HepG2 (cell line): ENCODE measurements around the gene PCYT2. TPM values are rescaled to one million over a fixed set of nuclear protein-coding genes. Genes with fewer than 3 reads are reported as not detected.

Experiments used
- ATAC-seq: fragments of 200-7000 bp; cut with Tn5 transposase; 3 replicates; pipeline ENCODE4 v1.9.1; 2020; ENCODE audit warnings: mild to moderate bottlenecking, moderate library complexity
- BruUV-seq: library from RNA; stranded (reverse); fragments of 400-500 nt; replicated peaks from 2 replicates; lab custom pipeline; 2021; lab: Mats Ljungman, UMichigan
- CTCF ChIA-PET: fragments of 300-600 bp; formaldehyde crosslinking; extraction: SDS; loops from one replicate; lab custom pipeline; 2021; ENCODE audit warnings: low total read pairs, inconsistent platforms, low intra/inter-chr PET ratio; lab: Yijun Ruan, JAX
- POLR2A ChIA-PET: fragments of 350-600 bp; sonication (Branson Sonifier 250); formaldehyde crosslinking; loops from one replicate; lab custom pipeline; 2020; ENCODE audit warnings: antibody characterized with exemption, inconsistent platforms; lab: Yijun Ruan, JAX
- DNase-seq: peaks from one replicate; pipeline ENCODE4 v3.0.0-alpha.2; 2015; ENCODE audit warnings: low spot score
- FAIRE-seq: peaks from 3 replicates; lab custom pipeline; 2011; peaks lifted over from hg19 to GRCh38; lab: Jason Lieb, UNC
- H2AFZ ChIP-seq: one replicate; pipeline ENCODE4 v1.6.1; 2011; ENCODE audit warnings: low read length, inconsistent platforms
- H3K27ac ChIP-seq: fragments of 300-600 bp; 3 replicates; pipeline ENCODE4 v1.8.0; 2011; ENCODE audit warnings: mixed run types, mild to moderate bottlenecking, mixed read lengths, low read length, inconsistent platforms; ENCODE audit not compliant: insufficient read depth; ENCODE audit errors: extremely low read length
- H3K27me3 ChIP-seq, 2 experiments: fragments of 200-600 bp in 1 of 2; 2 replicates in 1 of 2; 3 replicates in 1 of 2; pipeline versions ENCODE4 v1.6.0 to v1.8.0; 2011; ENCODE audit warnings: low read length in 2 of 2, mild to moderate bottlenecking in 2 of 2, moderate library complexity in 2 of 2, inconsistent platforms in 1 of 2; ENCODE audit not compliant: insufficient read depth in 2 of 2, control insufficient read depth in 1 of 2
- H3K36me3 ChIP-seq, 2 experiments: fragments of 200-600 bp in 1 of 2; replicated peaks in 1 of 2; 2 replicates in 1 of 2; 3 replicates in 1 of 2; pipeline versions ENCODE4 v1.5.1 to v1.8.0; 2011; ENCODE audit warnings: low read length in 2 of 2, inconsistent platforms in 1 of 2; ENCODE audit not compliant: insufficient read depth in 2 of 2, control insufficient read depth in 1 of 2
- H3K4me1 ChIP-seq: 2 replicates; pipeline ENCODE4 v1.5.1; 2012; ENCODE audit warnings: low read length, inconsistent platforms; ENCODE audit not compliant: insufficient read depth
- H3K4me2 ChIP-seq: 2 replicates; pipeline ENCODE4 v1.6.0; 2011; ENCODE audit warnings: low read depth, low read length, inconsistent platforms
- H3K4me3 ChIP-seq, 3 experiments: fragments of 200-600 bp in 1 of 3; sonication (generic), shearing (Covaris generic) in 1 of 3; replicated peaks in 1 of 3; 2 replicates each; pipeline ENCODE4 v1.5.1; 2011 to 2016; ENCODE audit warnings: low read length in 3 of 3, inconsistent platforms in 2 of 3, low read depth in 2 of 3, mild to moderate bottlenecking in 2 of 3, control low read depth in 1 of 3, mixed read lengths in 1 of 3; ENCODE audit not compliant: insufficient read depth in 1 of 3
- H3K79me2 ChIP-seq: one replicate; pipeline ENCODE4 v1.6.1; 2011; ENCODE audit warnings: low read length, inconsistent platforms; ENCODE audit not compliant: insufficient read depth
- H3K9ac ChIP-seq: 2 replicates; pipeline ENCODE4 v1.6.0; 2011; ENCODE audit warnings: mild to moderate bottlenecking, low read depth, low read length, inconsistent platforms; ENCODE audit not compliant: insufficient read depth
- H3K9me3 ChIP-seq: 2 replicates; pipeline ENCODE4 v1.5.1; 2012; ENCODE audit warnings: mild to moderate bottlenecking, low read length
- H4K20me1 ChIP-seq: 2 replicates; pipeline ENCODE4 v1.6.0; 2011; ENCODE audit warnings: inconsistent platforms, mild to moderate bottlenecking, low read length, moderate library complexity; ENCODE audit not compliant: insufficient read depth
- ADNP ChIP-seq: sonication (generic); formaldehyde crosslinking; IDR thresholded peaks from 2 replicates; pipeline ENCODE4 v1.4.0; 2020; ENCODE audit warnings: missing genetic modification reagents
- CENPT ChIP-seq: sonication (generic); formaldehyde crosslinking; IDR thresholded peaks from 2 replicates; pipeline ENCODE4 v1.8.0; 2022; ENCODE audit warnings: low read depth, mild to moderate bottlenecking, moderate library complexity, missing genetic modification reagents
- MED13 ChIP-seq: sonication (generic); formaldehyde crosslinking; IDR thresholded peaks from 2 replicates; pipeline ENCODE4 v1.5.0; 2020; ENCODE audit warnings: missing genetic modification reagents
- NCOR1 ChIP-seq: fragments of 200-600 bp; sonication (generic); IDR thresholded peaks from 2 replicates; pipeline ENCODE4 v1.7.0; 2017; ENCODE audit warnings: antibody characterized with exemption, low read length, borderline replicate concordance
- PITX1 ChIP-seq: sonication (generic); formaldehyde crosslinking; IDR thresholded peaks from 2 replicates; pipeline ENCODE4 v1.5.1; 2020; ENCODE audit warnings: mild to moderate bottlenecking, missing genetic modification reagents
- SETDB1 ChIP-seq: sonication (generic); formaldehyde crosslinking; IDR thresholded peaks from 2 replicates; pipeline ENCODE4 v1.5.1; 2020; ENCODE audit warnings: missing genetic modification reagents, mild to moderate bottlenecking, borderline replicate concordance
- SOX5 ChIP-seq: IDR thresholded peaks from 2 replicates; pipeline ENCODE4 v1.6.1; 2016; ENCODE audit warnings: borderline replicate concordance
- SUZ12 ChIP-seq: fragments of 150-350 bp; IDR thresholded peaks from 2 replicates; pipeline ENCODE4 v1.6.1; 2014; ENCODE audit warnings: low read depth, low read length
- TBL1XR1 ChIP-seq: fragments of 150-350 bp; IDR thresholded peaks from 2 replicates; pipeline ENCODE4 v1.6.1; 2014; ENCODE audit warnings: borderline replicate concordance, low read length; ENCODE audit not compliant: partially characterized antibody
- ZFY ChIP-seq: sonication (generic); formaldehyde crosslinking; IDR thresholded peaks from 2 replicates; pipeline ENCODE4 v1.4.0; 2020; ENCODE audit warnings: missing genetic modification reagents
- ZNF264 ChIP-seq: sonication (generic); formaldehyde crosslinking; IDR thresholded peaks from 2 replicates; pipeline ENCODE4 v1.4.0; 2020; ENCODE audit warnings: missing genetic modification reagents
- ZNF543 ChIP-seq: sonication (generic); formaldehyde crosslinking; IDR thresholded peaks from 2 replicates; pipeline ENCODE4 v1.4.0; 2020; ENCODE audit warnings: mild to moderate bottlenecking, missing genetic modification reagents
- ZNF891 ChIP-seq: sonication (generic); formaldehyde crosslinking; IDR thresholded peaks from 2 replicates; pipeline ENCODE4 v1.5.0; 2020; ENCODE audit warnings: mild to moderate bottlenecking, missing genetic modification reagents
- ZSCAN25 ChIP-seq: sonication (generic); formaldehyde crosslinking; IDR thresholded peaks from 2 replicates; pipeline ENCODE4 v1.8.0; 2022; ENCODE audit warnings: mild to moderate bottlenecking, missing genetic modification reagents
- WGBS: methylation state at CpG from one replicate; pipeline ENCODE4 v1.1.6; 2017; ENCODE audit warnings: low lambda C conversion rate; 5-methylcytosine and 5-hydroxymethylcytosine counted together
- in situ Hi-C: cut with HindIII; loops from 2 replicates; pipeline ENCODE4 v1.10.0; 2017; ENCODE audit warnings: low pct_unique_long_range_greater_than_20kb; ENCODE audit not compliant: extremely low pct_ligation_motif_present
- intact Hi-C: fragments of 100-400 bp; cut with micrococcal nuclease; formaldehyde crosslinking; loops from one replicate; pipeline ENCODE4 v1.10.0; 2022; ENCODE audit not compliant: unreplicated experiment
- polyA plus RNA-seq, 8 experiments: library from polyadenylated mRNA; depleted of rRNA in 3 of 8; stranded (reverse) in 7 of 8; unstranded in 1 of 8; fragments of >200 nt; fragmentation: Illumina TruSeq in 4 of 8; extraction: Trizol in 4 of 8; gene quantifications; 2 replicates each; pipeline versions ENCODE4 v1.2.1 to v1.2.3, GENCODE V29; 2011 to 2016; ENCODE audit warnings: low read depth in 4 of 8, missing spikeins in 1 of 8, mixed read lengths in 1 of 8; ENCODE audit not compliant: insufficient read depth in 1 of 8
- total RNA-seq, 5 experiments: library from RNA; depleted of rRNA; stranded (reverse); fragments of >200 nt; fragmentation: Illumina TruSeq; extraction: Trizol; gene quantifications; 2 replicates each; pipeline ENCODE4 v1.2.3, GENCODE V29; 2016; ENCODE audit warnings: low read depth in 1 of 5
- TF ChIP-seq, protein P1 (sequence below): sonication (generic); formaldehyde crosslinking; IDR thresholded peaks from 2 replicates; pipeline ENCODE4 v1.5.0; 2020; ENCODE audit warnings: missing genetic modification reagents
- TF ChIP-seq, protein P2 (sequence below): sonication (generic); formaldehyde crosslinking; IDR thresholded peaks from 2 replicates; pipeline ENCODE4 v1.8.1; 2023; ENCODE audit warnings: mild to moderate bottlenecking, missing genetic modification reagents
- TF ChIP-seq, protein P3 (sequence below): sonication (generic); formaldehyde crosslinking; IDR thresholded peaks from 2 replicates; pipeline ENCODE4 v1.4.0; 2020; ENCODE audit warnings: missing genetic modification reagents, borderline replicate concordance

PCYT2 gene
- total and polyA plus RNA-seq, 2 of the 13 experiments (the other 11 are each of a cell fraction or from before 2014, with no cell fraction given) = 147 to 297 TPM

DNA sequence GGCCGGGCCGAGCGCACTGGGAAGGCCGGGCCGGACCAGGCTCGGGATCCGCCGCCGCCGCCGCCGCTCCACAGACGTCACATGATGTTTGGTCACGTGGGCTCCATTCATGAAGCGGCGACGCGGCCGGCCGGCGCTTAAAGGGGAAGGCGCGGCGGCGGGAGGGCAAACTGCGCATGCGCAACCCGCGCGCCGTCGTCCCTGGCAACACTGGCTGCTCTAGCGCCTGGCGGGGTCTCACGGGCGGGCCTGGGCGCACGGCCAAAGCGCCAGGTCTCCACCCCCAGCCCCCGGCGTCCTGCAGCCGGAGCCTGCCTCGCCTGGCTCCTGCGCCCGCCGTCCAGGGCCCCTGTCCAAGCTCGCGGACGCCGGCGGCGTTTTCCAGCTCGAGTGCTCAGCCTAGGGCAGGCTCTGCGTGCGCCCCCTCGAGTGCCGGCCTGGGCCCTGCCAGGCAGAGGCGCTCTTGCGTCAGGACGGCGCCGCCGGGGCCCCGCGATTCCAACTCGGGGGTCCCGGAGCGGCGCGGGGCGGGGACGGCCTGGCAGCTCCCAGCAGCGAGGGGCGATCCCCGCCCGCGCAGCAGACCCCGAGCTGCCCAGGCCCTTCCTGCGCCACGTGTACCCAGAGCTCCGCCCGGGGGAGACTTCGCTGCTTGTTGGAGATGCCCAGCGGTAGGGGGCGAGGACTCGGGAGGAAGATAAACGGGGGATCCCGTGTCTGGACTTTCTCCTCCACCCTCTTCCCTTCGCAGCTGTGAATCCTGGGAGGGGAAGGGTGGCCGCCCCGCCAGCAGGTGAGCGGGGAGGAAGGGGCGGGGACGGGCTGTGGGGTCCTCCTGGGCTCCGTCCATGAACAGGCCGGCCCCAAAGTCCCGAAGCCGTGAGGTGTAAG lies 16.7 kb upstream of the PCYT2 start, which contains the start of gene MAFG:
Gene MAFG, minus strand, starts transcription at position 83 of the 891 bp plus-strand sequence. CDS start 4,550 bp downstream, outside the sequence.
- H3K79me2 ChIP-seq = peaks cover 45% of the 10 kb centered on the region
- intact Hi-C loops = loop anchor here (2.0 kb wide), 1 partner anchor 17 kb away; the partner anchor contains the start of gene PCYT2
- TF ChIP-seq, protein P1, sequence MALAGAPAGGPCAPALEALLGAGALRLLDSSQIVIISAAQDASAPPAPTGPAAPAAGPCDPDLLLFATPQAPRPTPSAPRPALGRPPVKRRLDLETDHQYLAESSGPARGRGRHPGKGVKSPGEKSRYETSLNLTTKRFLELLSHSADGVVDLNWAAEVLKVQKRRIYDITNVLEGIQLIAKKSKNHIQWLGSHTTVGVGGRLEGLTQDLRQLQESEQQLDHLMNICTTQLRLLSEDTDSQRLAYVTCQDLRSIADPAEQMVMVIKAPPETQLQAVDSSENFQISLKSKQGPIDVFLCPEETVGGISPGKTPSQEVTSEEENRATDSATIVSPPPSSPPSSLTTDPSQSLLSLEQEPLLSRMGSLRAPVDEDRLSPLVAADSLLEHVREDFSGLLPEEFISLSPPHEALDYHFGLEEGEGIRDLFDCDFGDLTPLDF (CRISPR knock-in tag) = peak; percentile 66
- TF ChIP-seq, protein P2, sequence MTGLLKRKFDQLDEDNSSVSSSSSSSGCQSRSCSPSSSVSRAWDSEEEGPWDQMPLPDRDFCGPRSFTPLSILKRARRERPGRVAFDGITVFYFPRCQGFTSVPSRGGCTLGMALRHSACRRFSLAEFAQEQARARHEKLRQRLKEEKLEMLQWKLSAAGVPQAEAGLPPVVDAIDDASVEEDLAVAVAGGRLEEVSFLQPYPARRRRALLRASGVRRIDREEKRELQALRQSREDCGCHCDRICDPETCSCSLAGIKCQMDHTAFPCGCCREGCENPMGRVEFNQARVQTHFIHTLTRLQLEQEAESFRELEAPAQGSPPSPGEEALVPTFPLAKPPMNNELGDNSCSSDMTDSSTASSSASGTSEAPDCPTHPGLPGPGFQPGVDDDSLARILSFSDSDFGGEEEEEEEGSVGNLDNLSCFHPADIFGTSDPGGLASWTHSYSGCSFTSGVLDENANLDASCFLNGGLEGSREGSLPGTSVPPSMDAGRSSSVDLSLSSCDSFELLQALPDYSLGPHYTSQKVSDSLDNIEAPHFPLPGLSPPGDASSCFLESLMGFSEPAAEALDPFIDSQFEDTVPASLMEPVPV (CRISPR knock-in tag) = no peak; the same call in 1 of the 2 replicates
- TF ChIP-seq ZNF264 (CRISPR knock-in tag) = no peak
- TF ChIP-seq, protein P3, sequence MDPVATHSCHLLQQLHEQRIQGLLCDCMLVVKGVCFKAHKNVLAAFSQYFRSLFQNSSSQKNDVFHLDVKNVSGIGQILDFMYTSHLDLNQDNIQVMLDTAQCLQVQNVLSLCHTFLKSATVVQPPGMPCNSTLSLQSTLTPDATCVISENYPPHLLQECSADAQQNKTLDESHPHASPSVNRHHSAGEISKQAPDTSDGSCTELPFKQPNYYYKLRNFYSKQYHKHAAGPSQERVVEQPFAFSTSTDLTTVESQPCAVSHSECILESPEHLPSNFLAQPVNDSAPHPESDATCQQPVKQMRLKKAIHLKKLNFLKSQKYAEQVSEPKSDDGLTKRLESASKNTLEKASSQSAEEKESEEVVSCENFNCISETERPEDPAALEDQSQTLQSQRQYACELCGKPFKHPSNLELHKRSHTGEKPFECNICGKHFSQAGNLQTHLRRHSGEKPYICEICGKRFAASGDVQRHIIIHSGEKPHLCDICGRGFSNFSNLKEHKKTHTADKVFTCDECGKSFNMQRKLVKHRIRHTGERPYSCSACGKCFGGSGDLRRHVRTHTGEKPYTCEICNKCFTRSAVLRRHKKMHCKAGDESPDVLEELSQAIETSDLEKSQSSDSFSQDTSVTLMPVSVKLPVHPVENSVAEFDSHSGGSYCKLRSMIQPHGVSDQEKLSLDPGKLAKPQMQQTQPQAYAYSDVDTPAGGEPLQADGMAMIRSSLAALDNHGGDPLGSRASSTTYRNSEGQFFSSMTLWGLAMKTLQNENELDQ (CRISPR knock-in tag) = peak; percentile 35; the same call in 1 of the 2 replicates
- TF ChIP-seq CENPT (CRISPR knock-in tag) = no peak
- TF ChIP-seq NCOR1 = peak; percentile 31; the same call in 1 of the 2 replicates
- peak; percentile 41 for TF ChIP-seq TBL1XR1
- no peak for TF ChIP-seq SUZ12
- TF ChIP-seq SETDB1 (CRISPR knock-in tag) = no peak
- TF ChIP-seq ZNF543 = no peak
- peak; percentile 85 for TF ChIP-seq MED13 (CRISPR knock-in tag)
- TF ChIP-seq ZNF891 (CRISPR knock-in tag) = no peak; the same call in 1 of the 2 replicates
- peak; percentile 64 for TF ChIP-seq ZSCAN25
- peak; percentile 54 for TF ChIP-seq ADNP (CRISPR knock-in tag)
- TF ChIP-seq PITX1 (CRISPR knock-in tag) = no peak; the same call in 1 of the 2 replicates
- peak; percentile 78 for TF ChIP-seq ZFY
- no peak for TF ChIP-seq SOX5 (CRISPR knock-in tag)

More for the DNA sequence above, 16.7 kb upstream of the PCYT2 start, which contains the start of gene MAFG:
- peak; percentile 46 for ATAC-seq
- peaks cover 0 to 1% of the 10 kb centered on the region in 2 experiments; a peak in 3 of 5 replicates for H3K36me3 ChIP-seq
- H4K20me1 ChIP-seq = peaks cover 28% of the 10 kb centered on the region
- BruUV-seq = no TSS peak
- no peaks in the 10 kb centered on the region for H3K9me3 ChIP-seq
- peak within 1 kb of the TSS; percentile 92 for H3K27ac ChIP-seq
- peak; percentile 94 for DNase-seq
- no peaks in the 10 kb centered on the region for H3K27me3 ChIP-seq
- peak within 1 kb of the TSS; percentile 79 to 94 (median 91) for H3K4me3 ChIP-seq
- peak within 1 kb of the TSS; percentile 91 for H3K9ac ChIP-seq
- in situ Hi-C loops = no loop called here
- peaks cover 64% of the 10 kb centered on the region for H3K4me1 ChIP-seq
- no peak within 1 kb of the TSS for H2AFZ ChIP-seq
- H3K4me2 ChIP-seq = peak within 1 kb of the TSS; percentile 94
- CTCF ChIA-PET = interaction anchor here (1.0 kb wide), 1 partner anchor 93 kb away, joined by 3 read pairs; no protein-coding TSS in a partner anchor
- POLR2A ChIA-PET = interaction anchor here (0.6 to 6.1 kb wide), 25 partner anchors 10 to 225 kb away, joined by 3 to 71 read pairs (median 5); partner anchors contain the start of genes CENPX, DCXR, LRRC45 and MCRIP1
- WGBS = under 1% methylated on average over 51 of the region's 98 CpGs
- FAIRE-seq = no peak
